Brain pericyte (primary cell): ENCODE measurements around the gene ELL.
A peak's percentile ranks its signal among the peaks of the same experiment; 100 is the strongest.
"Not testable (repeated sequence)": the region's sequence is repeated elsewhere in the genome, so short reads cannot be mapped to it uniquely, and the experiment has no call there.

Source experiments
- DNase-seq: peaks from one replicate; pipeline ENCODE4 v3.0.0-alpha.2; 2012; ENCODE audit warnings: low read depth, low spot score

ELL gene

GRCh38 chr19:18424122-18424889 lies 97.6 kb downstream of the ELL start:
- no peak for DNase-seq

GRCh38 chr19:18423258-18424020 lies 98.4 kb downstream of the ELL start:
- DNase-seq, result no peak

- DNase-seq, result no peak
These were observed 99.2 kb downstream of the ELL start for GRCh38 chr19:18422530-18423191.

DNA sequence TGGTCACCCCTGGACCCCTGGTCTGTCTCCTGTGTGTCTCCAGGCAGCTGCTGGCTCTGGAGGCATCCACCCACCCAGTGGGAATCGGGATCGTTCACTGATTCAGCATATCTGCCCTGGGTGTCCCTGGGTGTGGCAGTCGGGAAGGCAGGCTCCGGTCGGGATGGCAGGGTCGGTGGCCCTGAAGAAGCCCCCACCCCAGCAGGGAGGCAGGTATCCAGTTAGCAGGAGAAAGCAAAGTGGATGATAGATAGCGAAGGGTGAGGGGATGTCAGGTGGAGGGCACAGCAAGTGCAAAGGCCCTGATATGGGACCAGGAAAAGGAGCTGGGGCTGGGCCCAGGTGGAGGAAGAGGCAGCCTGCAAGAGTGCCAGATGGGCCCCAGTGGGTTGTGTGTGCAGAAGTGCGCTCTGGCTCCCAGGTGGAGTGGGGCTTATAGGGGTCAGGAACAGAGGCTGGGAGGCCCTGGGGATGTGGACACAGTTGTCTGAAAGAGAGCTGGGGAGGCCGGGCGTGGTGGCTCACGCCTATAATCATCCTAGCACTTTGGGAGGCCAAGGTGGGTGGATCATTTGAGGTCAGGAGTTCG lies 100.4 kb downstream of the ELL start:
- no peak for DNase-seq

- DNase-seq, result no peak
These were observed 100.9 kb downstream of the ELL start for GRCh38 chr19:18420930-18421329.

DNA sequence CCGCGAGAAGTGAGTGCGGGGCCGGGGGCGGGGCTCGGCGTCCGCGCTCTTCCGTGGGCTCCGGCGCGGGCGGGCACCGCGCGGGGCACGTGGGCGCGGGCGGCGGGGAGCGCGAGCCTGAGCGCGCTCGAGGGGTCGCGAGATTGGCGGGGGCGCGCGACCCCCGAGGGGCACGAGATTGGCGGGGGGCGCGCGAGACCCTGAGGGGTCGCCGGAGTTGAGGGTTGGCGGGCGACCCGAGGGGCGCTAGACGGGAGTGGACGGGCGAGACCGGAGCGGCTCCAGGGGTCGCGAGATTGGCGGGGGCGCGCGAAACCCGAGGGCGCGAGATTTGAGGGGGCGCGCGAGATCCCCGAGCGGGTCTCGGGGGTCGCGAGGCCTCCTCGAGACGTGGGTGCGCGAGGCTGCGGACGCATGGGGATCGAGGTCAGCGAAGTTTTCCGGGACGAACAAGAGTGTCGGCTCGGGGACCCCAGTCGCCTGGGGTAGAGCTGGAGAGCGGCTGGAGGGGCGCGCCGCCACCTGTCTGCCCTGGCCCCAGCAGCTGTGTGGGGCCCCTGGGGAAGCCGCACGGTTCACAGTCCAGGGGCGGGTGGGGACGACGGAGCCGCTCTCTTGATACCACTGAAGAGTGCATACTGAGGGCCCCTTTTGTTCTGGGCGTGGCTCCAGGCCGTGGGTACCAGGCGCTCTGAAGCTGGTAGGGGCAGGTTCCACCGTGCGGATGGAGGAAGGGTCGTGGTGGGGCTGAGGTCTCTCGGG lies 102.0 kb downstream of the ELL start:
- no peak for DNase-seq

DNA sequence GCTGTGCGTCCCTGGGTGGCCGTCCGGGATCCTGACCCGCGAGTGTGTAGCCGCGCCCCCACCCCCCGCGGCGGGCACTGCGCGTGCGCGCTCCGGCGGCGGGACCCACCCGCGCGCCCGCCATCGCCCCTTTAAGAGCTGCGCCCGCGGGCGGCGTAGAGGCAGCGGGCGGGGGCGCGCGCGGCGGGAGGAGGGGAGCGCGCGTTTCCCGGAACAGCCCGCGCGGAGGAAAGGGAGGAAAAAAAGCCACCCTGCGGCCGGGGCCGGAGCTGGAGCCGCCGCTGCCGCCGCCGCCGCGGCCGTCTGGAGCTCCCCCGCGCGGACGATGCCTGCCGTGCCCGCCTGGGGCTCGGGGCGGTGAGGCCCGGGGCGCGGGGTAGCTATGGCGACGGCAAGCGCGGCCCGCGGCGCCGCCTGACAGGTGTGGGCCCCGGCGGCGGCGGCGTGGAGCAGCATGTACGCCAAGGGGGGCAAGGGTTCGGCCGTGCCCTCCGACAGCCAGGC lies 102.6 kb downstream of the ELL start, which contains the start of gene SSBP4:
Gene SSBP4, plus strand, starts transcription at position 204 of the 504 bp plus-strand sequence. Its CDS starts 251 bp downstream, at position 455.
- DNase-seq, result no peak

GRCh38 chr19:18418483-18419194 lies 103.2 kb downstream of the ELL start:
- no peak for DNase-seq

- DNase-seq, result no peak
These were observed 103.8 kb downstream of the ELL start for GRCh38 chr19:18418029-18418482.

GRCh38 chr19:18417250-18418028 lies 104.4 kb downstream of the ELL start:
- no peak for DNase-seq

GRCh38 chr19:18416778-18417249 lies 105.1 kb downstream of the ELL start:
- DNase-seq, result peak; percentile 58

- no peak for DNase-seq
These were observed 106.5 kb downstream of the ELL start for GRCh38 chr19:18415178-18415867.

GRCh38 chr19:18414504-18415177 lies 107.2 kb downstream of the ELL start:
- DNase-seq, result no peak

DNA sequence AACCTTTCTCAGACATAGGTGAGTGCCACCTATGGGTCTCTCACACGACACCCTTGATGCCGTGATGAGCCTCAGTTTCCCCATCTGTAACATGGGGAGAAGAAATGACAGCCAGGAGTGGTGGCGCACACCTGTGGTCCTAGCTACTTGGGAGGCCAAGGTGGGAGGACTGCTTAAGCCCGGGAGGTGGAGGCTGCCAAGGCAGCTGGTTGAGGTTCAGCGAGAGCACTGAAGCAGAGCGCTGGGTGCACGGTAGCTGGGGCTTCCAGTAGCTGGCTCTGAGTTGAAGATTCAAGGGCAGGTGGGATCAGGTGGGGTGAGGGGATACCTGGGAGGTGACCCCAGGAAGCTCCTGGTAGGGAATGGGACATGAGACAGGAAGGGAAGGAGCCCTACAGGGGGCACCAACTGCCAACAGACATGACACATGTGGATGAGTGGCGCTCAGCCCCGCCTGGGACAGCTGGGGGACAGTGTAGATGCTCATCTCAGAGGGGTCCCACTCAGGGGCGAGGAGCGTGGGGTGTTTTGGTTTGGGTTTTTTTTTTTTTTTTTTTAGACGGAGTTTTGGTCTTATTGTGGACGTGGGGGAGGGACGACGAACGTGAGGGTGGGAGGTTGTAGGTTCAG lies 109.1 kb downstream of the ELL start:
- no peak for DNase-seq

- no peak for DNase-seq
These were observed 113.8 kb downstream of the ELL start for GRCh38 chr19:18408053-18408476.

GRCh38 chr19:18406749-18407148 lies 115.1 kb downstream of the ELL start:
- no peak for DNase-seq

DNA sequence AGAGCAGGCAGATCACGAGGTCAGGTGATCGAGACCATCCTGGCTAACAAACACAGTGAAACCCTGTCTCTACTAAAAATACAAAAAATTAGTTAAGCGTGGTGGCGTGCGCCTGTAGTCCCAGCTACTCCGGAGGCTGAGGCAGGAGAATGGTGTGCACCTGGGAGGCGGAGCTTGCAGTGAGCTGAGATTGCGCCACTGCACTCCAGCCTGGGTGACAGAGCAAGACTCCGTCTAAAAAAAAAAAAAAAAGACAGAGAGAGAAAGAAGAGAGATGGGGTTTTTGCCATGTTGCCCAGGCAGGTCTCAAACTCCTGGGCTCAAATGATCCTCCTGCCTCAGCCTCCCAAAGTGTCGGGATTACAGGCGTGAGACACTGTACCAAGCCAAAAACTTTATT lies 116.1 kb downstream of the ELL start:
- DNase-seq, result not testable (repeated sequence)
